B cell (primary cell): ENCODE data around the gene LSP1.

ENCODE experiments used
- CTCF ChIP-seq: fragments of 200-600 bp; IDR thresholded peaks from one replicate; pipeline ENCODE4 v1.8.0; 2022; ENCODE audit warnings: antibody characterized with exemption, mild to moderate bottlenecking
- EZH2 ChIP-seq: IDR thresholded peaks from 2 replicates; pipeline ENCODE4 v1.6.1; 2012; ENCODE audit warnings: borderline replicate concordance, low read depth, mild to moderate bottlenecking, moderate library complexity, low read length; ENCODE audit not compliant: insufficient read depth, poor library complexity, severe bottlenecking

GRCh38 chr11:1866776-1867175 lies 13.9 kb downstream of the LSP1 start:
- TF ChIP-seq CTCF = no peak
- TF ChIP-seq EZH2 = no peak
